Transverse colon (tissue), 3 donors: ENCODE results near the gene RNF169.

ENCODE experiments used
- POLR2A ChIP-seq: fragments of 450-650 bp; IDR thresholded peaks from one replicate; pipeline ENCODE4 v1.6.1; 2016; ENCODE audit warnings: antibody characterized with exemption, mild to moderate bottlenecking, moderate library complexity
- TF ChIP-seq, protein P1 (sequence below), 5 experiments: fragments of 200-600 bp in 3 of 5; fragments of 450-650 bp in 2 of 5; sonication (generic) in 3 of 5; IDR thresholded peaks; 1 replicate in 2 of 5; 2 replicates in 3 of 5; pipeline ENCODE4 v1.5.1; 2016 to 2017; ENCODE audit warnings: antibody characterized with exemption in 5 of 5, inconsistent platforms in 3 of 5, mild to moderate bottlenecking in 2 of 5, moderate library complexity in 1 of 5

DNA sequence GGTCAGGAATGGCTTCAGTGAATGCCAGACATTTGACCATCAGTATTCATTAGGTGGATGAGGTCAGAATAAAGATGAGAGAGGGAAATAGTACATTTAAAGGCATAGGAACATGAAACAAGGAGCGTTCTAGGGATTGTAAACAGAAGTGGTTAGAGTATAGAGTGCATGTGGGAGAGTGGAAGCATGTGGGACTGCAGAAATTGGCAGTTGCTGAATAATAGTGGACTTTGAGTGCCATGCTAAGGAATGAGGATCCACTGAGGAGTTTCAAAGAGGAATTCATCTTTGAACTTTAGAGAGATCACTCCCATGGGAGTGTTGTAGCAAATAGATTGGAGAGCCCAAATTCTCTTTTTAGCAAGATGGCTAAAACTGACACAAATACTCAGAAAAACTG lies 7.9 kb downstream of the RNF169 start:
- no peak for TF ChIP-seq POLR2A
- TF ChIP-seq, protein P1, sequence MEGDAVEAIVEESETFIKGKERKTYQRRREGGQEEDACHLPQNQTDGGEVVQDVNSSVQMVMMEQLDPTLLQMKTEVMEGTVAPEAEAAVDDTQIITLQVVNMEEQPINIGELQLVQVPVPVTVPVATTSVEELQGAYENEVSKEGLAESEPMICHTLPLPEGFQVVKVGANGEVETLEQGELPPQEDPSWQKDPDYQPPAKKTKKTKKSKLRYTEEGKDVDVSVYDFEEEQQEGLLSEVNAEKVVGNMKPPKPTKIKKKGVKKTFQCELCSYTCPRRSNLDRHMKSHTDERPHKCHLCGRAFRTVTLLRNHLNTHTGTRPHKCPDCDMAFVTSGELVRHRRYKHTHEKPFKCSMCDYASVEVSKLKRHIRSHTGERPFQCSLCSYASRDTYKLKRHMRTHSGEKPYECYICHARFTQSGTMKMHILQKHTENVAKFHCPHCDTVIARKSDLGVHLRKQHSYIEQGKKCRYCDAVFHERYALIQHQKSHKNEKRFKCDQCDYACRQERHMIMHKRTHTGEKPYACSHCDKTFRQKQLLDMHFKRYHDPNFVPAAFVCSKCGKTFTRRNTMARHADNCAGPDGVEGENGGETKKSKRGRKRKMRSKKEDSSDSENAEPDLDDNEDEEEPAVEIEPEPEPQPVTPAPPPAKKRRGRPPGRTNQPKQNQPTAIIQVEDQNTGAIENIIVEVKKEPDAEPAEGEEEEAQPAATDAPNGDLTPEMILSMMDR (IDR thresholded peaks at IDR 0.05): no peak
